ENCODE results near the gene HYDIN.
"Not testable (repeated sequence)": the region's sequence is repeated elsewhere in the genome, so short reads cannot be mapped to it uniquely, and the experiment has no call there.

DNA sequence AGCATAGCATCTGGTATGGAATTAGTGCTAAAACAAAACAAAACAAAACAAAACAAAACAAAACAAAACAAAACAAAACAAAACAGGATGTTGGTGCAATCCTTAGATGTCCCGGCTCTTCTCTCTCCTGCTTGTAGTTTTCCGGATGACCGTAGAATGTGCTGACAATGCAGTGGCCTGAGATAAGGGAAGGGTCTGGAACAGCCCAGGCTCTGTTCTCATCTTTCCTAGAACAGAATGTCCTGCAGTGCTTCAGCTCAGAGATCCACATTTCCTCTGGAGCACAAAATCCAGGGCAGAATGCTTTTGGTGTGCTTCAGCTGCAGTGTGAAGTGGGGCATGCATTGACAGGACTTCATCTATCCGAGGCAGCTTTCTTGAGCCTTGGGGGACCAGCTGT, 345.9 kb downstream of the HYDIN start:
- TF ChIP-seq POLR2A (IDR thresholded peaks at IDR 0.05) = not testable (repeated sequence)
- TF ChIP-seq, protein P1, sequence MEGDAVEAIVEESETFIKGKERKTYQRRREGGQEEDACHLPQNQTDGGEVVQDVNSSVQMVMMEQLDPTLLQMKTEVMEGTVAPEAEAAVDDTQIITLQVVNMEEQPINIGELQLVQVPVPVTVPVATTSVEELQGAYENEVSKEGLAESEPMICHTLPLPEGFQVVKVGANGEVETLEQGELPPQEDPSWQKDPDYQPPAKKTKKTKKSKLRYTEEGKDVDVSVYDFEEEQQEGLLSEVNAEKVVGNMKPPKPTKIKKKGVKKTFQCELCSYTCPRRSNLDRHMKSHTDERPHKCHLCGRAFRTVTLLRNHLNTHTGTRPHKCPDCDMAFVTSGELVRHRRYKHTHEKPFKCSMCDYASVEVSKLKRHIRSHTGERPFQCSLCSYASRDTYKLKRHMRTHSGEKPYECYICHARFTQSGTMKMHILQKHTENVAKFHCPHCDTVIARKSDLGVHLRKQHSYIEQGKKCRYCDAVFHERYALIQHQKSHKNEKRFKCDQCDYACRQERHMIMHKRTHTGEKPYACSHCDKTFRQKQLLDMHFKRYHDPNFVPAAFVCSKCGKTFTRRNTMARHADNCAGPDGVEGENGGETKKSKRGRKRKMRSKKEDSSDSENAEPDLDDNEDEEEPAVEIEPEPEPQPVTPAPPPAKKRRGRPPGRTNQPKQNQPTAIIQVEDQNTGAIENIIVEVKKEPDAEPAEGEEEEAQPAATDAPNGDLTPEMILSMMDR (IDR thresholded peaks at IDR 0.05) = not testable (repeated sequence)
